DMS153 (cell line): ENCODE data around the gene STK11.

Experiments used
- DNase-seq: peaks from one replicate; lab custom pipeline; 2025; lab: John Stamatoyannopoulos, UW

Gene STK11

GRCh38 chr19:1226522-1227303, 21.1 kb downstream of the STK11 start:
- no peak for DNase-seq

GRCh38 chr19:1227304-1228054, 21.9 kb downstream of the STK11 start:
- no peak for DNase-seq

GRCh38 chr19:1228161-1228957, 22.8 kb downstream of the STK11 start:
- DNase-seq = no peak

DNA sequence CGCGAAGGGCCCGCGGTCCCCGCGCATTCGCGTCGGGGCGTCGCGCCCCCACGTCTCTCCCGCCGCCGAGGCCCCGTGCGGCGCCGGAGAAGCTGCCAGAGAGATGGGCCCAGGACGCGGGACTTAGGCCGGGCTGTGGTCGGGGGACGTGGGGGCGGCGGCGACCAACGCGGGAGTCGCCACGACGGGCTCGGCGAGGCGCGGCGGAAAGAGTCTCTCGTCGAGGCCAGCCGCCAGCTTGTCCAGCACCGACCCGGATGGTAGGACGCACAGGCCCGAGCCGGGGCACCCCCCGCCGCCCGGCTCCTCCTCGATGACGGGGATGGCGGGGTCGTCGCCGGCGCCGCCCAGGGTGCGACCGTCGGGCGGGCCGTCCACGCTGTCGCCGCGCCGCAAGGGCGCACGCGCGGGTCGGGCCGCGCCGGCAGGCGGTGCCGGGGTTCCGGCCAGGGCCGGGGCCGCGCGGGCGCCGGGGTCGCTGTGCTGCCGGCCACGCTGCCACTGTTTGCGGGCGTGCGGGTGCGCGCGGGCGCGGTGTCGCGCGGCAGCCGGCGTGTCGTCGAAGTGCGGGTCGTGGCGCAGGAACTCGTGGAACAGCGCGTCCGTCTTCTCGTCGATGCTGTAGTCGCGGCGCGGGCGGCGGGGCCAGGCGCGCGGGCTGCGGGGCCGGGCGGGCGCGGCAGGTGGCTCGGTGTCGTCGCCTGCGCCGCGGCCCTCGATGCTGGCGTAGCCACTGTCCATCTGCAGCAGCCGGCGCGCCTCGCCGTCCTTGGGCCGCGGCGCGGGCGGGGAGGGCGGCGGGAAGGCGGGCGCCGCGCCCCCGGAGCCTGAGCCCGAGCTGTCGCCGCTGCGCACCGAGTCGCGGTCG, 23.7 kb downstream of the STK11 start:
- no peak for DNase-seq

DNA sequence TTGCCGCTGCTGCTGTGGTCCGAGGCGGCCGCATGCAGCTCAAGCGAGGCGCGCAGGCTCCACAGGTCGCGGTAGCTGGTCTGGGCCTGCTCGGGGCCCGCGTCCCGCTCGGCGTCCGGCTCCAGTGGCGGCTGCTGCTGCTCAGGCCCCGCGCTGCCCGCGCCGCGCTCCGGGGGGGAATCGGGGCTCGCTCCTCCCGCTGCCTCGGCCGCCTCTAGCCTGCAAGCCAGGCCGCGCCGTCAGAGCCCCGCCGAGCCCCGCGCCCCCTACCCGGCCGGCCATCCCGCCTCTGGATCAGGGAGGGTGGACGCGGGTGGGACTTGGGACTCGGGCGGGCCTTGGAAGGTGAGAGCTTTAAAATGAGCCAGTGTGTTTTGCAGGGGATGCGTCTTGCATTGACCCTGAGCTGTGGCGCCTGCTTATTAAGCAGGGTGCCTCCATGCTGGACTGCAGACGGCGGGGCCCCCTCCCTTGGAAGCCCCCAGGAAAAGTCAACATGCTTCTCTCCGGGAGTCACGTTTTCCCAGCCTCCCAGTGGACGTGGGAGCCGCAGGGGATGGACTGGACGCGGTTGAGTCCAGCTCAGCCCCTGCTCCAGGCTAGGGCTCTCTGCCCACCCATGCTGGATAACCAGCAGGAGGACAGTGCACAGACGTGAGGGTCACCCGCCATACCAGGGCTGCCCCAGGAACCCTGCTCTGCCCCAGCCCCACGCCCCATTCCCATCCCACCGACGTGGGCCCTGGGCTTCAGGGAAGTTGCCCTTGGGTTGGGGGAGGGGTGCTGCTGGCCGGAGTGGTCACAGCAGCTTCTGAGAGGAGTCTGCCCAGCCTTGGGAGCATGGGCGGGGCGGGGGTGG, 24.6 kb downstream of the STK11 start:
- DNase-seq = no peak

- DNase-seq = no peak
Observed at GRCh38 chr19:1230783-1231489, 25.4 kb downstream of the STK11 start.

GRCh38 chr19:1231729-1232637, 26.4 kb downstream of the STK11 start:
- DNase-seq = no peak

DNA sequence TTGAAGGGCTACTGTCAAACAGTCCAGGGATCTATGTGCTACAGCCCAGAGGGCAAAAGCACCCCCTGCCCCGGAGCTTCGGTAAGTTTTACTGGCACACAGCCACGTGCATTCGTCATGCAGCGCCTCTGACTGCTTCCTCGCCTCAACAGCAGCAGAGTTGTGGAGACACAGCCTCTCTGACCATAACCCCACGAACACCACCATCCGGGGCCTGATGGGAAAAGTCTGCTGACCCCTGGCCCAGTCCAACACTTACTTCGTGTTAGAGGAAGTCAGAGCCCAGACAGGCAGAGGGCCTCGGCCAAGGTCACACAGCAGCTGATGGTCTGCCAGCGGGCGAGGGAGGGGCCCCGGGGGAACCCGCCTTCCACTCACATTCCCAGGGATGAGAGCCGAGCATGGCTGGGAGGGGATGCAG, 27.1 kb downstream of the STK11 start:
- no peak for DNase-seq

DNA sequence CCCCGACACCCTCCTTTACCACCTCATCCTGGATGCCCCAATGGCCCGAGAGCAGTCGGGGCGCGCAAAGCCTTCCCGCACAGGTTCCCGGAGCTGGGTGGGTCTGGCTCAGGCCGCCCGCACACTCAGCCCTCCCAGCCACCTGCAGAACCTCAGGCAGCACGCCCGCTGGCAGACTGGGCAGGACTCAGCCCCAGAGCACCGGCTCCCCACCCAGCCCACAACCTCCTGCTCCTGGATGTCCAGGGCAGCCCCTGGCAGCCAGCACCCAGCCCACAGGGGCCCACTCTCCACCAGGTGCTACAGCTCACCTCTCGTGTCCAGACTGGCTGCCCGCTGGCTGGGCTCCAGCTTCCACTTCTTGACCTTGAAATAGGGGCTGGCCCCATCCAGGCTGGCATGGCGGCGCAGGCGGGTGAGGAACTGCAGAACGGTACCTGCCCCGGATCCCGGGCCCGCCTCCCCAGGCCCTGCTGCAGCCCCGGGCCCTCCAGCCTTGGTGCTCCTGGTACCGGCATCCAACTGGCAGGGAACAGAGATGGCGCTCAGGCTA, 27.6 kb downstream of the STK11 start:
- DNase-seq = no peak

GRCh38 chr19:1234051-1234954, 28.7 kb downstream of the STK11 start:
- DNase-seq = no peak

GRCh38 chr19:1234955-1235380, 29.4 kb downstream of the STK11 start:
- no peak for DNase-seq

DNA sequence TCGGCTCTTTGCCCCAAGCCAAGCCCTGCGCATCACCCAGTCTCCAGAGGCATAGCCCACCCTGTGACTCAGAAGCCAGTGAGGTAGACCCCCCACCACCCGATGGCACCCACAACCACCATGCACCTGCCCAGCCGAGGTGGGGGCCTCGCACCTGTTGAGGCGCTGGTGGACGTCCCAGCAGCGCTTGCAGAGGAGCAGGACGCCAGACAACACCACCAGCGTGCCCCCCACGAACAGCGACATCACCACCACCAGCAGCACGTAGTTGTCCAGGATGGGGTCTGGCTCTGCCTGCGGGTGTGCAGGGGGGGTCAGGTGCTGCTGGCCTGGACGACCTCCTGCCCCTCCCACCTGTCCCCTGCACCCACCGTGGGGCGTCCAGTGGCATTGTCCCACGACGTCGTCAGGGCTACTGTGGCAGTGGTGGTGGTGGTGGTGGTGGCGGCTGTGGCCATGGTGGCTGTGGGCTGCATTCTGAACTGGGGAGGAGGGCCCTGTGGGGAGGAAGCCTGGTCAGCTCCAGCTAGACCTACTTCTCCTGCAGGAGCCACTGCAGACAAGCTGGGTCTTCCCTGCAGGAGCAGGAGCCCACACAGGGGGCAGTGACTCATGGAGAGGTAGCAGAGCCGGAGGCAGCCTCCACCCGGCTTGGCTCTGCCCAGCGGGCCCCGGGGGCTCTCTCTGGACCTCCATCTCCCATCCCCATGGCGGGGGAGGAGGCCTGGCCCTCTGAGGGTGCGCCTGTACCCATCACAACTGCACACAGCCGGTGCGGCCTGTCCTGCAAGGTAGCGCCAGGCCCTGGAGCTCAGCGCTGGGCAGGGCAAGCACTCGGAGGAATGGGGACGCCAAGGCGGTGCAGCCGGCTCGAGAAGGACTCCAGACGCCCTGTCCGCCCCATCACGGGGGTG, 30.3 kb downstream of the STK11 start:
- DNase-seq = no peak

- no peak for DNase-seq
Observed at GRCh38 chr19:1236576-1236975, 31.0 kb downstream of the STK11 start.

DNA sequence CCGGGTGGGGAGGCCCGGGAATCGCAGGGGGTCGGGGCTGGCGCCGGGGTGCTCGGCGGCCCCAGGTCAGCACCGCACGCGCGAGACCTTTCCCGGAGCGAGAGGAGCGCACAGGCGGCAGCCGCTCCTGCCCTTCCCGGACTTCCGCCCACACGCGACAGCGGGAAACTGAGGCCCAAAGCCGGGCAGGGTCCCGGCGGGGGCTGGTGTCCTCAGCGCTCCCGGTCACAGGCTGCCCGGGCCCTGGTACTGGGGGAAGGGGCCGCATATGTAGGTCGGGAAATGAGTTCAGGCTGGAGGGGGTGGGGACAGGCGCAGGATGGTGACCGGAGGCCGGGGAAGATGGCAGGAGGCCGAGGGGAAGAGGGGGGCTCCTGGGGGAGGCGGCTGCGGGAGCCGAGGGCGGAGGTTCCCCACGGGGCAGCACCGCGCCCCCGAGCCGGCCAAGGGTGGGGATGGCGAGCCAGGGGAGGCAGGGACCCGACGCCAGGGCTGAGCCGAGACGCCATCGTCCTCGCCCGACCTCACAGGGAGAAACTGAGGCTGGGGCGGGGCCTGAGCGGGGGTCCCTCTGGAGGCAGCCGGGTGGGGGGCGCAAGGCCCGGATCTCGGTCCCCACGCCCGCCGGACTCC, 31.6 kb downstream of the STK11 start:
- no peak for DNase-seq

DNA sequence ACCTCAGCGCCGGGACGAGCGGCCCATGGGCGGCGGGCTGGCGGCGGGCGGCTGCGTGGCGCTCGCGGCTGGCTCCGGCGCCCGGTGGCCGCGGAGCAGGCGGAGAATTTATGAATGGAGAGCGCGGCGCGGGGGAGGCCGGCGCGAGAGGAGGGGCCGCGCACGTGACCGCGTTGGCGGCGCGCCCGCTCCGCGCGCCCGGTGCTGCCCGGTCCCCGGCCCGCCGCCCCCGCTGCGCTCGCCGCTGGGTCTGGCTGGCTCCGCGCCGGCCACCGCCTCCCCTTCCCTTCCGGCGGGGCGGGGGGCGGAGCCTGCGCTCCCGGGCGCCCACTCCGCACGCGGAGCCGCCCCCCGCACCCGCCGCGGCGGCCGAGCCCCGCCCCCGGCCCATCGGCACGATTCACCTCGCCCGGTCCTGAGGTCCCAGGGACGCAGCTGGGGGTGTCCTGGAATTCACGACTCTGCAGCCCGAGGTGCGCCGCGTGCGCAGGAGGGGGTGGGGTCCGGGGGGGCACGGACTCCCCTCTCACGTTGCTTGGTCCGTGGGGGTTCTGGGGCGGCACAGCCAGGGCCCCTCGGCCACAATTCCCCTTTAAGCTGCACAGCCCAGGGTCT, 32.3 kb downstream of the STK11 start, which contains the start of gene CBARP:
Gene CBARP, minus strand, starts transcription at position 252 of the 615 bp plus-strand sequence. CDS start 1,905 bp downstream, outside the sequence.
- no peak for DNase-seq
